HG03108 (cell line): ENCODE data around the gene NTF3.

Experiments
- ATAC-seq: cut with Tn5 transposase; IDR thresholded peaks from one replicate; pipeline ENCODE4 v1.9.1; 2021; ENCODE audit warnings: moderate library complexity; ENCODE audit not compliant: unreplicated experiment

Gene NTF3

GRCh38 chr12:5456030-5456429 lies 24.1 kb downstream of the NTF3 start:
- no peak for ATAC-seq

- ATAC-seq, result no peak
These were observed 25.0 kb downstream of the NTF3 start for GRCh38 chr12:5456906-5457305.

GRCh38 chr12:5458229-5459050 lies 26.5 kb downstream of the NTF3 start:
- ATAC-seq, result no peak

- ATAC-seq, result no peak
These were observed 27.3 kb downstream of the NTF3 start for GRCh38 chr12:5459051-5459782.

GRCh38 chr12:5460817-5461216 lies 28.9 kb downstream of the NTF3 start:
- no peak for ATAC-seq

GRCh38 chr12:5461966-5462365 lies 30.1 kb downstream of the NTF3 start:
- ATAC-seq, result no peak

- ATAC-seq, result no peak
These were observed 32.2 kb downstream of the NTF3 start for GRCh38 chr12:5464096-5464495.

GRCh38 chr12:5465384-5465783 lies 33.5 kb downstream of the NTF3 start:
- no peak for ATAC-seq

- ATAC-seq, result no peak
These were observed 34.6 kb downstream of the NTF3 start for GRCh38 chr12:5466521-5466960.

GRCh38 chr12:5467931-5468330 lies 36.0 kb downstream of the NTF3 start:
- ATAC-seq, result no peak

- no peak for ATAC-seq
These were observed 38.3 kb downstream of the NTF3 start for GRCh38 chr12:5470221-5470620.

GRCh38 chr12:5470703-5471102 lies 38.8 kb downstream of the NTF3 start:
- ATAC-seq, result no peak

GRCh38 chr12:5473076-5473782 lies 41.3 kb downstream of the NTF3 start:
- ATAC-seq, result no peak

- ATAC-seq, result no peak
These were observed 41.8 kb downstream of the NTF3 start for GRCh38 chr12:5473783-5474116.

- no peak for ATAC-seq
These were observed 44.4 kb downstream of the NTF3 start for GRCh38 chr12:5476356-5476755.

- ATAC-seq, result no peak
These were observed 46.3 kb downstream of the NTF3 start for GRCh38 chr12:5478081-5478706.

- ATAC-seq, result no peak
These were observed 47.9 kb downstream of the NTF3 start for GRCh38 chr12:5479761-5480160.

GRCh38 chr12:5480218-5480937 lies 48.5 kb downstream of the NTF3 start:
- no peak for ATAC-seq

- ATAC-seq, result no peak
These were observed 49.0 kb downstream of the NTF3 start for GRCh38 chr12:5480938-5481303.

- no peak for ATAC-seq
These were observed 49.7 kb downstream of the NTF3 start for GRCh38 chr12:5481645-5482044.

- no peak for ATAC-seq
These were observed 52.5 kb downstream of the NTF3 start for GRCh38 chr12:5484426-5484825.
